GM19468 (cell line): ENCODE data around the gene ERO1B.

Experiments
- ATAC-seq: cut with Tn5 transposase; IDR thresholded peaks from one replicate; pipeline ENCODE4 v1.9.1; 2021; ENCODE audit warnings: mild to moderate bottlenecking, moderate library complexity, moderate number of reproducible peaks; ENCODE audit not compliant: unreplicated experiment; ENCODE audit errors: extremely low read depth

Gene ERO1B

DNA sequence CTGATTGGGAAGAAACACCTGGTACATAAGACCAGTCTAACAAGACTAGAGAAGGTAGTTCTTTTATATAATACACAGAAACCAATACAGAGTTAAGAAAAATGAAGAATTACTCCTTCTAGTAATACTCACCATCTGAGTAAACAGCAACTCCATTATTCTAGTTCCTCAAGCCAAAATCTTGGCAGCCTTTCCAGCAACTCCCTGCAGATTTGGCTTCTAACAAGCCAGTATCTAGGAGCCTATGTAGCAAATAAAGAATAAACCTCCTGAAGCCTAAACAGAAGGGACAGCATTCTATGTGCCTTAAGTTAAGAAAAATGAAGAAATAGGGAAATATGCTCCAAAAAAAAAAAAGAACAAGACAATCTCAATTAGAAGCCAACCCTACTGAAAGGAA lies 24.5 kb downstream of the ERO1B start:
- no peak for ATAC-seq

GRCh38 chr1:236253918-236254637 lies 27.7 kb downstream of the ERO1B start:
- no peak for ATAC-seq

DNA sequence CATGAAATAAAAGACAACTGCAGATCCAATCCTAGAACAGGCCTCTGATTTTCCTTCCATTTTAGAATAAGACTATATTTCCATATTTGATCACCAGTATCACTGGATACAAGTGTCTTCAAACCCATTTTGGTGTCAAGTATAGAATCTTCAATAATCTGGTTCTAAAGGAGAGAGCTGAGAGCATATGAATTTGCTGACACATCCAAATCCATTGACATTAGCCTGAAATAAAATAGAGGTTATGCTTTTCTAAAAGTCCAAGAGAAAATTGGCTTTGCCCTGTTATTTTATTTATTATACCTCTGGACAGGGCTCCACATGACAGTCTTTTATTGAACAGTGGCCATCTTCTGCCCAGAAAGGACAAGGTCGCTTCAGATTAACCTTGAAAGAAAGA lies 28.6 kb downstream of the ERO1B start:
- ATAC-seq, result no peak

DNA sequence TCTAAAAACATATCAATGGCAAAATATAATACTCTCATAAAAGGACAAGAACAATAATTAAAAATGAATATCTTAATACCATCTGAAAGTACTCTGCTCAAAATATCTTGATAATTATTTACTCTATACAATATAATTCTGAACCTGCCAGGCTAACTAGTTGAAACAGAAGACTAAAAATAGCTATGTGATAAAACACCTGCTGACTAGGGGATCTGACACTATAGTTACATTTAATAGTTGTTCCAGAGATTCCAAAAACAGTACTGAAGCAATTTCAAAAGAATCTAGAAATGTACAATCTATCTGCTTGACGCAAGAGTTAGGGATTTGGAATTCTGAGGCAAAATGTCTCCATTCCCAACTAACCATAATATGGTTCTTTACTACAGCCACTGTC lies 30.2 kb downstream of the ERO1B start:
- no peak for ATAC-seq

DNA sequence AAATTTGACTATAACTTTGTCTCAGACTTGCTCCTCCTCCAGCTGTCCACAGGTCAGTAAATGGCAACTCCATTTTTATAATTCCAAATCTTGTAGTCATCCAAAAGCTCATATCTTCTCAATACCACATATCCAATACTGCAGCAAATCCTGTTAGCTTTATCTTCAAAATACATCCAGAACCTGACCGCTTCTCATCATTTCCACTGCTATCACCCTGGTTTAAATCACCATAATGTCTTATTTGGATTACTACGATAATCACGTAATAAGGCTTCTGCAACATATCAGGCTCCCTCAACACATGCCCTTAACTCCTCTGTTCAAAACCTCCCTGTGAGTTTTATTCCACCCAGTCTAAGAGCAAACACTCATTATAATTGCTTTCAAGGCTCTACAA lies 34.5 kb downstream of the ERO1B start:
- no peak for ATAC-seq

- ATAC-seq, result no peak
These were observed 39.2 kb downstream of the ERO1B start for GRCh38 chr1:236242568-236242967.

GRCh38 chr1:236240675-236241074 lies 41.1 kb downstream of the ERO1B start:
- no peak for ATAC-seq

DNA sequence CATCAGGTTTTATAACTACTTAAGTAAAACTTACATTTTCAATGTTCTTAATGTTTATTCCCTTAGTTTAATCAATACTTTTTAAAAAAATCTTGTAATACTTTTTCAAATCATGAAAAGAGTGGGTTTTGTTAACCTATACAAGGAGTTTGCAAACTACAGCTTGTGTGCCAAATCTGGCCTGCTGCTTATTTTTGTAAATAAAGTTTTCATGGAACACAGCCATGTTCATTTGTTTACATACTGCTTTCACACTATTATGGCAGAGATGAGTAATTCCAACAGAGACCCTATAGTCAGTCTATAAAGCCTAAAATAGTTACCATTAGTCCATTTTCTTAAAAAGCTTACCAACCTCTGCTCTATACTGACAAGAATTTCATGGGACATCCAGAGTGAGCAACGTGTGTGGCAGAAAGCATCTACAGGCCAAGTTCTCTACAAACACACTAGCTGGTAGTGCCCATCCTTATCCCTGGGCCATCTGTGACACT lies 42.6 kb downstream of the ERO1B start:
- ATAC-seq, result no peak

DNA sequence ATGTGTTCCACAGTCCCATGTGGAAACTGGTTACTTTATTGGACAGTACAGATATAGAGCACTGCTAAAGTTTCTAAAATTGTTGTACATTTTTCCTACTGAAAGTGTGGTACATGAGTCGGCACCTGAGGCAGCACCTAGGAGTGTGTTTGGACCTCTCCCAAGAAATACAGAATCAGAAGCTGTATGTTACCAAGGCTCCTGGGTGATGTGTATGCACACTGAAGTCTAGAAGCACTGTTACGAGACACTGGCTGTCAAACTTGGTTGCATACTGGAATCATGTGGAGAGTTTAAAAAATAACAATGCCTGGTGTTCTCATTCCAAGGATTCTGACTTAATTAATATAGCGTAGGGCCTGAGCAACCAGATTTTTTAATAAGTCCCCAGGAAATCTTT lies 46.6 kb downstream of the ERO1B start:
- ATAC-seq, result no peak

DNA sequence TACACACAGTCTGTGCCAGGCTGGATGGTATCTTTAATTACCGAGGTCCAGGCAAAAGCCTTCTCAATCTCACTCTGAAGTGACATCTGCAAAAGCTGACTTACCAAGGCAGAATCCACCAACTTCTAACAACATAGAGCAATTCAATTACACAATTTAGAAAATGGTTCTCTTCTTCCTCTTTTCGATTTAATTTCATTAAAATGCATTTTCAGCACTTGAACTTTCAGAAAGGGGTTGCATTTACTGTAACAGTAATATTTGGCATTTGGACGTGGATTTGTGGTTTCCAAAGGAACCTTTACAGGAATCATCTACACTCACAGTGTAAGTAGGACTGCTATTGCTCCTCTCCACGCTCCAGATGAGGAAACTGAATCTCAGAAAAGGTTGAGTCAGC lies 53.3 kb downstream of the ERO1B start:
- no peak for ATAC-seq

- no peak for ATAC-seq
These were observed 59.1 kb downstream of the ERO1B start for GRCh38 chr1:236222632-236223031.

GRCh38 chr1:236220473-236220872 lies 61.3 kb downstream of the ERO1B start:
- ATAC-seq, result no peak

GRCh38 chr1:236214761-236215160 lies 67.0 kb downstream of the ERO1B start:
- no peak for ATAC-seq

GRCh38 chr1:236213534-236213933 lies 68.2 kb downstream of the ERO1B start:
- ATAC-seq, result no peak

DNA sequence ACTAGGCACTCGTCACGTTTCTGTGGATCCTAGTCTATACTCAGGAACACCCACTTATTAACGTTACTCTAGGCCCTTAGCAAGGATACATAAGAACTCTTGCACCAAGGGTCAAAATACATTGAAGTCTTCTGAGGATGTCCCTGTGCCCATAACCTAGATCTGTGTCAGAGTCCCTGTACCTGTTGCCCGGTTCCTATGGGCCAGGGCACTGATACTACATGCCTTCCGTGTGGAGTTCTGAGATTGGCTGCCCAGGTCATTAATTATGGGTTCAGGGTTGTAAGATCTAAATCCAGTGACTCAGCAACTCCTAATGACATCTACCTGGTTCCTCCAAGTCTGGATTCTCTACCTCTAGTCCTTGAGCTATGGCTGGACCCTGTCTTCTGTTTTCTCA lies 69.9 kb downstream of the ERO1B start:
- no peak for ATAC-seq

- ATAC-seq, result no peak
These were observed 72.0 kb downstream of the ERO1B start for GRCh38 chr1:236209713-236210112.

DNA sequence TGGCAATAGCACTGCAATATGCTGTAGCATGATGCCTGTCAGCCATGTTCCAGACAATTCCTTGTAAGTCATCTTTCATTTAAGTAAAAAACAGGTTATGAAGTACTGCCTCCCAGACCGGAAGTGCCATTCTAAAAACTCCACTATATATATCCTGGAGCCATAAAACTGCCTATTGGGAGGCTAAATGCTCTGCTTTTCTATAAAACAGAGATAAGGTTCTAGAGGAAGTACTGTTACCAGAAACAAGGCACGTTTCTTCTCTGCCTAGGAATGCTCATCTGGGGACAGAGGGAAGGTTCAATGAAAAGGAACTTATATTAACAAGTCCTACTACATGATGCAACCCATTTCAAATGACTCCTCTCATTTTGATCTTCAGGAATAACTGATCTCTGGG lies 72.6 kb downstream of the ERO1B start:
- ATAC-seq, result no peak

- no peak for ATAC-seq
These were observed 74.2 kb downstream of the ERO1B start for GRCh38 chr1:236207569-236207968.

DNA sequence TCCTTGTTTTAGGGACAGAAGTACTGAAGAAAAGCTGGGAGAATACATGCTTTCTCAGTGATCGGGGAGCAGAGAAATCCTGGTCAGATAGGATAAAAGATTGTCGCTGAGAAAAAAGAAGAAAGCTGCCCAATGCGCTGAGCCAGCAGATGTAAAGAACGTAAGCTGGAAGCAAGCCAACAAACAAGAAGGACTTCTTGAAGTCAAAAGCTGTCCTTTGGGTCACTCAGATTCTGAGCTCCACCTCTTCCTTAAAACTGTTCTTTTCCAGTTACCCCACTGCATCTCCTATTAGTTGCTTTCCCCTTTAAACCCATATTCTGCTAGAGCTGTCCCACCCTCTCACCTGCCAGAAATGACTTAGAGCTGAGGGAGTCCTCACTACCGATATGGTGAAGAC lies 74.6 kb downstream of the ERO1B start:
- ATAC-seq, result no peak

GRCh38 chr1:236206548-236206947 lies 75.2 kb downstream of the ERO1B start:
- ATAC-seq, result no peak

DNA sequence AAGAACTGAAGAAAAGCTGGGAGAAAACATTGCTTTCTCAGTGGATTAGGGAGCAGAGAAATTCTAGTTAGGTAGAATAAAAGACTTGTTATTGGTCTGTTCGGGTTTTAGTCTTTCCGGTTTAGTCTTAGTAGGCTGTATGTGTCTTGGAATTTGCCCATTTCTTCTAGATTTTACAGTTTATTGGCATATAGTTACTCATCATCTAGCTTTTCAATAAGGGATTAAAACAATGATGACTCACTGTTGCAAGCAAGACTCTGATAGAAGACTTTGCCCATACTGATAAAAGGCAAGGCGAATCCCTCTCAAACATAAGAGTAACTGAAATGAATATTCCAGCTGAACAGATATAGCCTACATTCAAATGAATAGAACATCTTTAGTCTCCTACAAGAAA lies 77.1 kb downstream of the ERO1B start:
- ATAC-seq, result no peak

GRCh38 chr1:236204039-236204438 lies 77.7 kb downstream of the ERO1B start:
- ATAC-seq, result no peak
